AG08395 (cell line): ENCODE results near the gene HIPK2.

ENCODE experiments used
- DNase-seq: peaks from one replicate; pipeline ENCODE4 v3.0.0; 2012; ENCODE audit warnings: mixed read lengths, low spot score

The HIPK2 gene

GRCh38 chr7:139735466-139735865 is 42.3 kb downstream of the HIPK2 start:
- no peak for DNase-seq

- peak; percentile 68 for DNase-seq
Observed at GRCh38 chr7:139734395-139734794, 43.4 kb downstream of the HIPK2 start.

- DNase-seq: no peak
Observed at GRCh38 chr7:139733751-139734150, 44.0 kb downstream of the HIPK2 start.

DNA sequence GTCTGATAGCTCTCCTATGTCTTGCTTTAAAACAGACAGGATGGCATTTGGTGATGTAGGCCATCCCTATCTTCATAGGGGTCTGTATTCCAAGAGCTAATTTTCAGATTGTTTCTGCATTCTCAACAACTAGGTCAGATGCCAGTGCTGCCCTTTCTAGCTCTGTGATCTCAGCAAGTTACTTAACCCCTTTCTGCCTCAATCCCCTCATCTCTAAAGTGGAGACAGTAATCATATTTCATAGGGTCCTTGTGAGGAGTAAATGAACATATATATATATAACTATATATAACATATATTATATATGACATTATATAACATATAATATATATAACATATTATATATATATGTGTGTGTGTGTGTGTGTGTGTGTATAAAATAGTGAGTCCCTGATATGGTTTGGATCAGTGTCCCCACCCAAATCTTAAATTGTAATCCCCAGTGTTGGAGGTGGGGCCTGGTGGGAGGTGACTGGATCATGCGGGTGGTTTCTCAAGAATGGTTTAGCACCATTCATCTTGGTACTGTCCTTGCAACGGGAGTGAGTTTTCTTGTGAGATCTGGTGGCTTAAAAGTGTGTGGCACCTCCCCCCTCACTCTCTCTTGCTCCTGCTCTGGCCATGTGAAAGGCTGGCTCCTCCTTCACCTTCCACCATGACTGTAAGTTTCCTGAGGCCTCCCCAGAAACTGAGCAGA is 45.2 kb downstream of the HIPK2 start:
- no peak for DNase-seq

- peak; percentile 82 for DNase-seq
Observed at GRCh38 chr7:139731802-139732470, 45.9 kb downstream of the HIPK2 start.

DNA sequence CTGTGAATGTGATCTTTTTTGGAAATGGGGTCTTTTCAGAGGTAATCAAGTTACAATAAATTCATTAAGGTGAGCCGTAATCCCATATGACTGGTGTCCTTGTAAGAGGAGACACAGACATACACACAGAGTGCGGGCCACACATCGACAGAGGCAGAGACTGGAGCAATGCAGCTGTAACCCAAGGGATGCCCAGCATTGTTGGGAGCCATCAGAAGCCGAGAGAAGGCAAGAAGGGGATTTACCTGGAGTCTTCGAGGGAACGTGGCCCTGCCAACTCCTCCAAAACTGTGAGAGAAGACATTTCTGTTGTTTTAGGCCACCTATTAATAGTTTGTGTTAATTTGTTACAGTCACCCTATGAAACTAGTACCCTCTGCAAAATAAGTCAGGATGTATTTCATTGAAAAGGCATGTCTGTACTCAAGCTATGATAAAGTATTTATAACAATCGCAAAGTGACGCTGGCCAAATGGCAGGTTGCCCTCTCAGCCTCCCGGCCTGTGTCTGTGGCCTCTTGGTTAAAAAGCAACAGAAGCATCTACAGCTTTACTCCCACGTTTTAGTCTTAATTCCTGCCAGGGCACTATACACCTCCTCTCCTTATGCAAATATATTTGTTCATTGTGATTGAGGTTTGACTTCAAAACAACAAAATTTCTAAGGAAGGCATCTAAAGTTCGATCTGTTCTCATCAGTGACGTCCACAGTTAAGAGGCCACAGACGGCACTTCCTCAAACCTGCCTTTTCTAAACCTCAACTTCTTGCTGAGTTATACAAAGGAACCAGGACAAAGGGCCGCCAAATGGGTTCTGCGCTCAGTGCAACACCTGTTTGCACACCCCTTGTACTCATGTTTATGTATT is 46.8 kb downstream of the HIPK2 start:
- DNase-seq: no peak

GRCh38 chr7:139728203-139728602 is 49.6 kb downstream of the HIPK2 start:
- no peak for DNase-seq

DNA sequence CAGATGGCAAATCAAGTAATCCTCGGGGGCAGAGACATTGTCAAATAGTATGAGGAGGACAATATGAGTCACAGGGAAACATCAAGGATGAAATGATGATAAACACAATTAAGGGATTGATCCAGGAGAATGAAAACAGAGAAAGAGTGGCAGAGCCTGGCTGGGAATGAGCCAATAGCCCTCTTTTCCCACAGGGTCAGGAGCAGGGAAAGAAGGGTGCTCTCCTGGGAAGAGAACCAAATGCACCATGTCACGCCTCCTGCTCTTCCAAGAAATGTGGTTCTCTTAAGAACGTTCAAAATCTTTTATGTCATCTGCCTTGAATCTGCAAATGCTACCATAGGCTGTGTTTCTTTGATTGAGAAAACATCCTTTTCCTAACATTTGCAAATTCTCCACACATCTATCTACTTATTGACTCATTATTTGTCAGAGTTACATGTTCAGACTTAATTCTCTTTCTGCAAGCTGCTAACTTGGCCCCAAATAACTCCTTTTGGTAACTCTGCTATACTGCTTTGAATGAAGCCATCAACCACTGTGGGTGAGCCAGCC is 50.6 kb downstream of the HIPK2 start:
- DNase-seq: peak; percentile 11

DNA sequence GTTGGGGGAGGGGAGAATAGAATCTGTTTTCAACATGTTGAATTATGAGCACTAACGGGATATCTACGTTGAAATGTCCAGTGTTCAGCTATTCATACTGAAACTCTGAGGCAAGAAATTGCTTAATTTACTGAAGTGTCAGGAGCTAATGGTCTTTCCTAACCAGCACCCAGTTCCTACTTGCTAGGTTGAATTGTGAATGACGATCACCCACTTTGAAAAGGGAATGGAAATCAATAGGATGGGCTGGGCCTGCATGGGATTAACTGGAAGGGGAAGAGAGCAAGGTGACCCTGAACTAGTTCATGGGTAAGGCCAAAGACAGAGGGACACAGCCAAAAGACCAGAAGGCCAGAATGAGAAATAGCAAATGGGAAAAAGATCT is 51.3 kb downstream of the HIPK2 start:
- no peak for DNase-seq

GRCh38 chr7:139725858-139726484 is 51.8 kb downstream of the HIPK2 start:
- DNase-seq: no peak

DNA sequence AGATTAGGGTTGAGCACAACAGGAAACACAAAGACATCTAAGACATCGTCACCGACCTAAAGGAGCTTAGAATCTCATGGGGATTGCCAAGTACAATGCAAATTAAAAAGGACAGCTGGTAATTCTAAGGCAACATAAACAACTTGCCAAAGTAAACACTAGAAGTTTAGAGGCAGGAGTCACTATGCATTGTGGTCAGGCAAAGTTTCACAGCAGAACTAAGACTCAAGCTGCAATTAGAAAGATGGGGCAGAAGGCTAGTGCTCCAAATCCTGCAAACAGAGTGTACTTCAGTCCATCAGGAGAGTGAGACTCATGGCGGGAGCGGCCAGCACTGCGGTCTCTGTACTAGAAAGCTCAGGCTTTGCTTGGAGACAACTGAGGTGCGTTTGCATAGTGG is 52.7 kb downstream of the HIPK2 start:
- peak; percentile 61 for DNase-seq

GRCh38 chr7:139722604-139723003 is 55.2 kb downstream of the HIPK2 start:
- no peak for DNase-seq

DNA sequence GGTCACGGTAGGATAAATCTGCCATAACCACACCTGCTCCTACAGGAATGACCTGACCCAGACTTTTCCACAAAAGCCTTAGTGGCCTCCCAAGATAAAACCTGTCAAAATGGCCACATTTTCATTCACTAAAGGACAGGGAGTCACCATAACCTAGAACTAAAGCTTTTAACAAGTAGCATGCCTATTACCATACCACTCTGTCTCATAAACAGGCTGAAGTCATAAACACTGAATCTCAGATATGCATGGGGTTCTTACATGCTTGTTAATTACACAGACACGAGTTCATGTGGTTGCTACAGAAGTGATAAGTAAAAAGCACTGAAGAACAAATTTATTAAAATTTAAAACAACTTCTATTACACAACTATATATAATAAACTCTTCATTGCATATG is 56.0 kb downstream of the HIPK2 start:
- DNase-seq: no peak

- DNase-seq: no peak
Observed at GRCh38 chr7:139721417-139721816, 56.4 kb downstream of the HIPK2 start.

DNA sequence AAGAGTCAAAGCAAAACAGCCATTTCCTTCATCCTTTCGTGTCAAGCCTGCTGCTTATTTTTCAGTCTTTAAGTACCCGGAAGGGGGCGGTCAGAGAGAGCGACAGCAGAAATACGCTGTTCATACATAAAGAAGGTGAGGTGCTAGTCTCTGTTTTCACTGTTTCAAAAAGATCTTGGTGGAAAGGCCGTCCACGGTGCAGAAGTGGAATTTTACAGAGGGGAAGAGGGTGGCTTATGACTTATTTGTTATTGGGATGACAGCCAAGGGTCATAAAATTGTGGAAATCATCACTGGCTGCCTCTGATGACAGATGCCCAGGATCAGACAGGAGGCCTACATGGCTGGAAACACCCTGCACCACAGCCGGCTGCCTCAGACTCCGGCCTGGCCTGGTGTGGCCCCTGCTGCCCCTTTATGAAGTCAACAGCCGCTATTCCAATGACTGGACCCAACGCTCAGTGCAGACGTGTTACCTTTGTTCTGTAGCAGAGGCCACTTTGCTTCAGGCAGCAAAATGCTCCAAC is 57.0 kb downstream of the HIPK2 start:
- peak; percentile 61 for DNase-seq

DNA sequence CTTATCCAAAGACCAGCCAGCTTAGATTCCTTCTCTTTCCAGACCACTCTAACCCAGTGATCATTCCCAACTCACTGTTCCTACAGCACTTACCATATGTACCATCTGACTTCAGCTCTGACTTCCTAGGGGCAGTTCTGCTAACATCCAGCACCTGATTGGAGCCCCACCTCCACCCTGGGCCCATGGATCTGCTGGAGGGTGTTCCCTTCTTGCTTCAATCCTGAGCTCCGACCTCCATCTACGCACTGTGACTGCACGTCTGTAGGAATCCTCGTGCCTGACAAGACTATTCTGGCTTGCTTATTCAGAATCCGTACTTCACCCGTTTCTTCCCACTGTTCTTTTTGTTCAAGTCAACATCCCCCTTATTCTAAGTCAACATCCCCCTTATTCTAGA is 57.6 kb downstream of the HIPK2 start:
- DNase-seq: no peak

- no peak for DNase-seq
Observed at GRCh38 chr7:139718859-139719258, 58.9 kb downstream of the HIPK2 start.

DNA sequence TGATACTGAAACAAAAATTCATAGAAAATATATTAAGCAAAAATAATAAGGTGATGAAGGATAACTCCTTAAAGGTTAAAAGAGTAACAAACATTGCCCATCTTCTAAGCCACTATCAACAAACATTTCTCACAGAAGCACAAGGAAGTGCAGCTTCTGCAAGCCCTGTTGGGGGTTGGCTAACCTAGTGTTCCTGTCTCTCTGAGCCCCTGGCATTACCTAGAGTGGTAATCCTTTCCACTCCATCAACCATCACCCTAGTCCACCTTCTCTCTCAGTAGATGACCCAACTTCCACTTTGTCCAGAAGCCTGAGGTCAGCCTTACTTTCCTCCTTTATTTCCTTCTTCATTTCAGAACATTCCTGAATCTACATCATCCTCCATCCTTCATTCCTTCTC is 59.7 kb downstream of the HIPK2 start:
- no peak for DNase-seq

DNA sequence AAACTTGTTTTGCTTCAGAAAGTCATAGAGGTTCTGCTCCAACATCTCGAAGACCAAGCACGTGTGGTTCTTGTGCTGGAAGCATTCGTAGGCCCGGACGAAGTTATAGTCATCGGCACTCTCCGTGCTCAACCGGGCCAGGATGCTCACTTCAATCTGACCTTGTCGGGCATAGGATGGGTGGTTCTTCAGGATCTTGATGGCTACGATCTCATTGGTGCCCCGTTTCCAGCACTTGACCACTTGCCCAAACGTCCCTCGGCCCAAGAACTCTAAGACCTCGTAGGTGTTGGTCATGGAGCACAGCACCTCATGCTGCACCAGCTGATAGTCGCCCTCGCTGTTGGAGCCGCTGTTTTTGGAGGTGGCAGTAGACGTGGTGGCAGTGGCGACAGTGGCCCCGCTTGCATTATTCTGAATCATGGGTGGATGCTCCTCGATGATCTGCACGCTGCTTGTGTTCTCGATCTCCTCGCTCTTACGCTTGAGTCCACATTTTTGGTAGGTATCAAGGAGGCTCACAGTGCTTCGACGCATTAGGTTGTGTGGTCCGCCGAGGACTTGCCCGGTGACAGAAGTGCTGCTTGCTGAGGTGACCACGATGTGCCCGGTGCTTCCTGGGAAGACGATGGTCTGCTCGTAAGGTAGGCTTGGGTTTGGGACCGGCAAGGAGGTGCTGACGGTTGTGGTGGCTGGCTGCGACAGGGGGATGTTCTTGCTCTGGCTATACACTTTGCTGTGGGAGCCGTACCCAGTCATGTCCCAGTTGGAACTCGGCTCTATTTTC is 61.4 kb downstream of the HIPK2 start:
- no peak for DNase-seq

- no peak for DNase-seq
Observed at GRCh38 chr7:139715194-139715815, 62.5 kb downstream of the HIPK2 start.
